ENCODE data around the gene EEIG2.

The EEIG2 gene

GRCh38 chr1:108605633-108606032 lies 45.7 kb downstream of the EEIG2 start:
- Histone ChIP-seq H3K4me3 (ENCODE audit: low read depth, low read length, poor library complexity, severe bottlenecking) (no peak overlapping the region), H4K20me1 (ENCODE audit: insufficient read depth, low read length) (no peaks in the 10 kb centered on the region), H3K27ac (ENCODE audit: low read depth, low read length, poor library complexity, severe bottlenecking) (no peak overlapping the region), H2AFZ (ENCODE audit: low read length) (no peak overlapping the region), H3K27me3 (ENCODE audit: insufficient read depth, low read length) (no peaks in the 10 kb centered on the region), H3K9me2 (ENCODE audit: low read depth, low read length) (no peaks in the 10 kb centered on the region), H3K9me3 (ENCODE audit: low read length) (no peaks in the 10 kb centered on the region), H3K9ac (ENCODE audit: low read length) (no peak overlapping the region), H3K36me3 (ENCODE audit: insufficient read depth, low read length) (no peaks in the 10 kb centered on the region), H3K79me2 (ENCODE audit: insufficient read depth, low read length) (no peaks in the 10 kb centered on the region), H3K4me1 (ENCODE audit: insufficient read depth, low read length, severe bottlenecking) (no peaks in the 10 kb centered on the region), H3F3A (ENCODE audit: insufficient read depth, low read length) (no peaks in the 10 kb centered on the region), H3K4me2 (ENCODE audit: low read length) (no peak overlapping the region)
- TF ChIP-seq, protein P1, sequence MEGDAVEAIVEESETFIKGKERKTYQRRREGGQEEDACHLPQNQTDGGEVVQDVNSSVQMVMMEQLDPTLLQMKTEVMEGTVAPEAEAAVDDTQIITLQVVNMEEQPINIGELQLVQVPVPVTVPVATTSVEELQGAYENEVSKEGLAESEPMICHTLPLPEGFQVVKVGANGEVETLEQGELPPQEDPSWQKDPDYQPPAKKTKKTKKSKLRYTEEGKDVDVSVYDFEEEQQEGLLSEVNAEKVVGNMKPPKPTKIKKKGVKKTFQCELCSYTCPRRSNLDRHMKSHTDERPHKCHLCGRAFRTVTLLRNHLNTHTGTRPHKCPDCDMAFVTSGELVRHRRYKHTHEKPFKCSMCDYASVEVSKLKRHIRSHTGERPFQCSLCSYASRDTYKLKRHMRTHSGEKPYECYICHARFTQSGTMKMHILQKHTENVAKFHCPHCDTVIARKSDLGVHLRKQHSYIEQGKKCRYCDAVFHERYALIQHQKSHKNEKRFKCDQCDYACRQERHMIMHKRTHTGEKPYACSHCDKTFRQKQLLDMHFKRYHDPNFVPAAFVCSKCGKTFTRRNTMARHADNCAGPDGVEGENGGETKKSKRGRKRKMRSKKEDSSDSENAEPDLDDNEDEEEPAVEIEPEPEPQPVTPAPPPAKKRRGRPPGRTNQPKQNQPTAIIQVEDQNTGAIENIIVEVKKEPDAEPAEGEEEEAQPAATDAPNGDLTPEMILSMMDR (IDR thresholded peaks at IDR 0.05; ENCODE audit: low read length): no peak
- no peak for TF ChIP-seq EZH2 (IDR thresholded peaks at IDR 0.05; ENCODE audit: borderline replicate concordance, low read length)

GRCh38 chr1:108606478-108606877 lies 46.6 kb downstream of the EEIG2 start:
- no peak overlapping the region for H3K27ac ChIP-seq (ENCODE audit: low read depth, low read length, poor library complexity, severe bottlenecking)
- H3K4me3 ChIP-seq (ENCODE audit: low read depth, low read length, poor library complexity, severe bottlenecking): no peak overlapping the region
- H3K9me2 ChIP-seq (ENCODE audit: low read depth, low read length): no peaks in the 10 kb centered on the region
- no peaks in the 10 kb centered on the region for H3K9me3 ChIP-seq (ENCODE audit: low read length)
- H4K20me1 ChIP-seq (ENCODE audit: insufficient read depth, low read length): no peaks in the 10 kb centered on the region
- H3K36me3 ChIP-seq (ENCODE audit: insufficient read depth, low read length): no peaks in the 10 kb centered on the region
- H3K79me2 ChIP-seq (ENCODE audit: insufficient read depth, low read length): no peaks in the 10 kb centered on the region
- TF ChIP-seq EZH2 (IDR thresholded peaks at IDR 0.05; ENCODE audit: borderline replicate concordance, low read length): no peak
- TF ChIP-seq, protein P1 (IDR thresholded peaks at IDR 0.05; ENCODE audit: low read length): no peak
- no peak overlapping the region for H2AFZ ChIP-seq (ENCODE audit: low read length)
- no peaks in the 10 kb centered on the region for H3F3A ChIP-seq (ENCODE audit: insufficient read depth, low read length)
- H3K9ac ChIP-seq (ENCODE audit: low read length): no peak overlapping the region
- no peaks in the 10 kb centered on the region for H3K4me1 ChIP-seq (ENCODE audit: insufficient read depth, low read length, severe bottlenecking)
- no peak overlapping the region for H3K4me2 ChIP-seq (ENCODE audit: low read length)
- H3K27me3 ChIP-seq (ENCODE audit: insufficient read depth, low read length): no peaks in the 10 kb centered on the region

DNA sequence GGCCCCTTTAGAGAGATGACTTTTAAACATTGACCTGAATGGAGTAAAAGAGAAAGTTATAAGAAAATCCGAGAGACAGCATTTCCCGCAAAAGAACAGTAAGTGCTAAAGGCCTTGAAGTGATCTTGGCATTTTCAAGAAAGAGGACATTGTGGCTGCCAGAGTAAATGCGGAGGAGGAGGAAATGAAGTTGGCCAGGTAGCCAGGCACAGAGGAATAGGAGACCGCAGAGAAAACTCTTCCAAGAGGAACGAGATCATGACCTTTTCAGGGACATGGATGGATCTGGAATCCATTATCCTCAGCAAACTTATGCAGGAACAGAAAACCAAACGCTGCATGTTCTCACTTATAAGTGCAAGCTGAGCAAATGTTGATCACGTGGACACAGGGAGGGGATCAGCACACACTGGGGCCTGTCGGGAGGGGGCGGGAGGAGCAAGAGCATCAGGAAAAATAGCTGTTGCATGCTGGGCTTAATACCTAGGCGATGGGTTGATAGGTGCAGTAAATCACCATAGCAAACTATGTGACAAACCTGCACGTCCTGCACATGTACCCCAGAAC lies 49.7 kb downstream of the EEIG2 start:
- TF ChIP-seq EZH2 (IDR thresholded peaks at IDR 0.05; ENCODE audit: borderline replicate concordance, low read length): no peak
- TF ChIP-seq, protein P1 (IDR thresholded peaks at IDR 0.05; ENCODE audit: low read length): no peak
- Histone ChIP-seq H3K9me3 (ENCODE audit: low read length) (no peaks in the 10 kb centered on the region), H4K20me1 (ENCODE audit: insufficient read depth, low read length) (no peaks in the 10 kb centered on the region), H3K79me2 (ENCODE audit: insufficient read depth, low read length) (no peaks in the 10 kb centered on the region), H2AFZ (ENCODE audit: low read length) (no peak overlapping the region), H3K4me2 (ENCODE audit: low read length) (no peak overlapping the region), H3K4me3 (ENCODE audit: low read depth, low read length, poor library complexity, severe bottlenecking) (no peak overlapping the region), H3K9ac (ENCODE audit: low read length) (no peak overlapping the region), H3F3A (ENCODE audit: insufficient read depth, low read length) (no peaks in the 10 kb centered on the region), H3K36me3 (ENCODE audit: insufficient read depth, low read length) (no peaks in the 10 kb centered on the region), H3K9me2 (ENCODE audit: low read depth, low read length) (no peaks in the 10 kb centered on the region), H3K27ac (ENCODE audit: low read depth, low read length, poor library complexity, severe bottlenecking) (no peak overlapping the region), H3K27me3 (ENCODE audit: insufficient read depth, low read length) (no peaks in the 10 kb centered on the region), H3K4me1 (ENCODE audit: insufficient read depth, low read length, severe bottlenecking) (no peaks in the 10 kb centered on the region)

All from OCI-LY1 (cell line).